Neural cell (in vitro differentiated cells): ENCODE results near the gene KDM2A.

ENCODE experiments used
- EP300 ChIP-seq: fragments of 450-650 bp; conservative IDR thresholded peaks from 2 replicates; pipeline ENCODE4 v1.6.1; 2014; ENCODE audit warnings: antibody characterized with exemption, mild to moderate bottlenecking, moderate library complexity; ENCODE audit not compliant: poor library complexity, severe bottlenecking
- EZH2 ChIP-seq: fragments of 200-600, 300-800 bp; shearing (Covaris generic), sonication (generic); IDR thresholded peaks from 2 replicates; pipeline ENCODE4 v1.6.1; 2014; ENCODE audit warnings: antibody characterized with exemption, low read length, borderline replicate concordance, mild to moderate bottlenecking; ENCODE audit not compliant: insufficient read depth, poor library complexity, severe bottlenecking
- MXI1 ChIP-seq: fragments of 450-650 bp; conservative IDR thresholded peaks from 2 replicates; pipeline ENCODE4 v1.6.1; 2014; ENCODE audit warnings: antibody characterized with exemption, mild to moderate bottlenecking; ENCODE audit not compliant: poor library complexity, severe bottlenecking
- POLR2AphosphoS5 ChIP-seq: IDR thresholded peaks from 2 replicates; pipeline ENCODE4 v1.6.1; 2012
- RAD21 ChIP-seq: fragments of 450-650 bp; conservative IDR thresholded peaks from 2 replicates; pipeline ENCODE4 v1.6.1; 2014; ENCODE audit warnings: antibody characterized with exemption, mild to moderate bottlenecking, moderate library complexity
- REST ChIP-seq: IDR thresholded peaks from 2 replicates; pipeline ENCODE4 v1.6.1; 2012; ENCODE audit warnings: borderline replicate concordance
- SMC3 ChIP-seq: fragments of 450-650 bp; conservative IDR thresholded peaks from 2 replicates; pipeline ENCODE4 v1.6.1; 2014; ENCODE audit warnings: antibody characterized with exemption, mild to moderate bottlenecking, moderate library complexity; ENCODE audit not compliant: poor library complexity
- TAF1 ChIP-seq: IDR thresholded peaks from 2 replicates; pipeline ENCODE4 v1.6.1; 2012; ENCODE audit warnings: low read depth
- TF ChIP-seq, protein P1 (sequence below): fragments of 450-650 bp; IDR thresholded peaks from 2 replicates; pipeline ENCODE4 v1.5.1; 2014; ENCODE audit warnings: antibody characterized with exemption, mild to moderate bottlenecking, moderate library complexity; ENCODE audit not compliant: poor library complexity, severe bottlenecking

DNA sequence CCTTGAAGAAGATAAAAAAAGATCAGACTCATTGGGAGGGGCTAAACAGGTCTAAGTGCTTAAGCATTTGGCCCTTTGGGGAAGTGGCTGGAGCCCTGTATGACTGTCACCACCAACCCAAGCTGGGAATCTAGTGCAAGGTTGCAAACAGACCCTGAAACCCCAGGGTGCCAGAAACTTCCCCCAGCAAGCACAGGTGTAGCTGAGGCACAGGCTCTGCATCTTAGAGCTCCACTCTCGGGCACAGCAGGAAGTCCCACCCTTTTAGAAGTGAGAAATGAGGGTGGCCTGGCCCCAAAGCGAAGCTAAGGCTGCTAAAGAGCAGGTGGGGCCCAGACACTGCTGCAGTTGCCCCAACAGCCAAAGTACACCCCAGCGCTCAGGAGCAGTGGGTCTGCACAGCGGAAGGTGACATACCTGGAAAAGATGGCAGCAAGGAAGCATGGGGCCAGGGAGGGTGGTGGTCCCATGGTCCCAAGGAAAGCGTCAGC is 5.8 kb upstream of the KDM2A start:
- TF ChIP-seq, protein P1, sequence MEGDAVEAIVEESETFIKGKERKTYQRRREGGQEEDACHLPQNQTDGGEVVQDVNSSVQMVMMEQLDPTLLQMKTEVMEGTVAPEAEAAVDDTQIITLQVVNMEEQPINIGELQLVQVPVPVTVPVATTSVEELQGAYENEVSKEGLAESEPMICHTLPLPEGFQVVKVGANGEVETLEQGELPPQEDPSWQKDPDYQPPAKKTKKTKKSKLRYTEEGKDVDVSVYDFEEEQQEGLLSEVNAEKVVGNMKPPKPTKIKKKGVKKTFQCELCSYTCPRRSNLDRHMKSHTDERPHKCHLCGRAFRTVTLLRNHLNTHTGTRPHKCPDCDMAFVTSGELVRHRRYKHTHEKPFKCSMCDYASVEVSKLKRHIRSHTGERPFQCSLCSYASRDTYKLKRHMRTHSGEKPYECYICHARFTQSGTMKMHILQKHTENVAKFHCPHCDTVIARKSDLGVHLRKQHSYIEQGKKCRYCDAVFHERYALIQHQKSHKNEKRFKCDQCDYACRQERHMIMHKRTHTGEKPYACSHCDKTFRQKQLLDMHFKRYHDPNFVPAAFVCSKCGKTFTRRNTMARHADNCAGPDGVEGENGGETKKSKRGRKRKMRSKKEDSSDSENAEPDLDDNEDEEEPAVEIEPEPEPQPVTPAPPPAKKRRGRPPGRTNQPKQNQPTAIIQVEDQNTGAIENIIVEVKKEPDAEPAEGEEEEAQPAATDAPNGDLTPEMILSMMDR: no peak
- TF ChIP-seq MXI1 (no peak), EP300 (no peak), POLR2AphosphoS5 (no peak), REST (no peak), TAF1 (no peak), EZH2 (no peak), RAD21 (no peak), SMC3 (no peak)
